GM18519 (cell line): ENCODE measurements around the gene SPIN1.
"Not testable (repeated sequence)": the region's sequence is repeated elsewhere in the genome, so short reads cannot be mapped to it uniquely, and the experiment has no call there.

Experiments used
- ATAC-seq: cut with Tn5 transposase; IDR thresholded peaks from one replicate; pipeline ENCODE4 v1.9.1; 2021; ENCODE audit warnings: mild to moderate bottlenecking, moderate library complexity; ENCODE audit not compliant: unreplicated experiment, low FRiP score

The SPIN1 gene

DNA sequence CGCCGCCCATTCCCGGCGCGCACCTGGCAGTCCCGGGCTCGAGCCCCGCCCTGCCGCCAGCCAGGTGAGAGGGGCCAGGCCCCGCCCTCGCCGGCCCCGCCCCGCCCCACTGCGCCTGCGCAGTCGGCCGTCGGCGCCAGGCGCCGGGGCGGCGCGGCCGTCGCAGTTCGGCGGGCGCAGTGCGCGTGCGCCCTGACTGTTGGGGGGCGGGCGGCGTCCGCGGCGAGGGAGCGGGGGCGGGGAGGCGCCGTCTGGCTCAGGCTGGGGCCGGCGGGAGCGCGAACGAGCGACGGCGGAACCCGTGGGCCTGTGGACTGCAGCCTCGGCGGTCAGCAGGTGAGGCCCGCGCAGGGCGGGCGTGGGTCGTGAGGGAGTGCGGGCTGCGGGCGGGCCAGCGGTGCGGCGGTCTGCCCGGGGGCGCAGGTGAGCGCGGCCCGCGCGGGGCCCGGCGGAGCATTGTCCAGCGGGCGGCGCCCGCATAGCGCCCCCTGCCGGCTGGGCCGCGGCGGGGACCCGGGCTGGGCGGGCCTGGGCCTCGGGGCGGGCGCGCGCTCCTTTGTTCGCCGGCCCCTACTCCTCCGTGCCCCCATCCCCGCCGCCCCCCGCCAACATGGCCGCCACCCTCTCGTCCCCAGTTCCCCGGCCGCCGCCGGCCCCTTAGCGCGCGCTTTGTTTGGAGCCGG, at the start of gene SPIN1:
Gene SPIN1, plus strand, starts transcription at position 242 of the 683 bp plus-strand sequence. CDS start 38,096 bp downstream, outside the sequence.
- ATAC-seq: peak; percentile 76

DNA sequence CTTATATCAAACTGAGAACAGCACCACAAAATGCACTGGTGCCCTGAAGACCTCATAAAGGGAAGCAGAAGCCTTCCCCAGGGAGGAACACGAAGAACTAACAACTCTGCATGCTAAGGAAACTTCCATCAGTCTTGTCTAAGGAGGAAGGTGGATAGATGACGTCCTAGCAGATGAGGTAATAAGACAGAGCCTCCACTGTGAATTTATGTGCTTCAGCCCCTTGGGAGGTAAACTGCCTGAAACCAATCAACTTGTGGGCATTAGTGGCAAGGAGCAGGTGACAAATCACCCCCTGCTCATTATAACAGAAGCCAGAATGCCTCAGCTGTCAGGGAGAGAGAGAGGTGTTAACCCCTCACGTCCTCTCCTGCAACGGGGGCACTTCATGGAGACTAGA, 48.9 kb upstream of the SPIN1 start:
- ATAC-seq: no peak

DNA sequence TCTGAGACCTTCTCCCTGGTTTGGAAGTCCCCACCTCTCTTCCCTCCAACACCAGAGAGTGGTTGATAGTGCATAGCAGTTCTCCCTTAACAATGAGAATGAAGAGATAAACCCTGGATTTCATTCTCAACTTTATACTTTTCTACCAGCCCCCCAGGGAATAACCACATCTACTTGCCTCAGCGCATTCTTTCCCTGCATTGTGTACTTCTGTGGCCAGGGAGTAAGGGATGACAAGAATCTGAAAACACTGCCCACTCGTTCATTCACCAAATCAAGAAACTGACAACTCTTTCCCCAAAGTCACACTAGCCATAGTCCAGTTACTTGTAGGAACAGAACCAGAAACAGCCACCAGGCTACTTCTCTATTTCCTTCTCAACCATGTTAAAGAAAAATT, 46.0 kb upstream of the SPIN1 start:
- no peak for ATAC-seq

DNA sequence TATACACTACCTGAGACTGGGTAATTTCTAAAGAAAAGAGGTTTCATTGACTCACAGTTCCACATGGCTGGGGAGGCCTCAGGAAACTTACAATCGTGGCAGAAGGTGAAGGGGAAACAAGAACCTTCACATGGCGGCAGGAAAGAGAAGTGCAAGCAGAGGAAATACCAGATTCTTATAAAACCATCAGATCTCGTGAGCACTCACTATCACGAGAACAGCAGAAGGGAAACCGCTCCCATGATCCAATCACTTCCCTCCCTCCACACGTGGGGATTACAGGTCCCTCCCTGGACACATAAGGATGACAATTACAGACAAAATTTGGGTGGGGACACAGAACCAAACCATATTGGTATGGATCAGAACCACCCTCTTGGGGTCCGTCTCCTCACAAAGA, 44.2 kb upstream of the SPIN1 start:
- ATAC-seq: no peak

DNA sequence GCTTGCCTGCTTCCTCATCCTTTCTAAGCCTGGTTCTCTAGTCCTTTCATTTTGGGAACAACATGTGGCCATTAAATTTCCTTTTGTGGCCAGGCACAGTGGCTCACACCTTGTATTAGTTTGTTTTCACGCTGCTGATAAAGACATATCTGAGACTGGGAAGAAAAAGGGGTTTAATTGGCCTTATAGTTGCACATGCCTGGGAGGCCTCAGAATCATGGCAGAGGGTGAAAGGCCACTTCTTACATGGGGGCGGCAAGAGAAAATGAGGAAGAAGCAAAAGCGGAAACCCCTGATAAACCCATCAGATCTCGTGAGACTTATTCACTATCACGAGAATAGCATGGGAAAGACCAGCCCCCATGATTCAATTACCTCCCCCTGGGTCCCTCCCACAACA, 37.9 kb upstream of the SPIN1 start:
- ATAC-seq: not testable (repeated sequence)

DNA sequence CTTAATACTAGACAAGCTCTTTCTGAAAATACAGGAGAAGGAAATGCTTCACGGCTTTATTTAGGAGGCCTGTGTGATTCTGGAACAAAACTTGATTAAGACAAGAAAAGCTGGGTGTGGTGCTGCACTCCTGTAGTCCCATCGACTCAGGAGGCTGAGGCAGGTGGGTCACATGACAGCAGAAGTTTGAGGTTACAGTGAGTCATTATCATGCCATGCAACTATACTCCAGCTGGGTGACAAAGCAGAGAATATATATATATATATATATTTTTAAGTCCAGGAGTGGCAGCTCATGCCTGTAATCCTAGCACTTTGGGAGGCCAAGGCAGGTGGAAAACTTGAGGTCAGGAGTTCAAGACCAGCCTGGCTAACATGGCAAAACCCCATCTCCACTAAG, 33.1 kb upstream of the SPIN1 start:
- no peak for ATAC-seq

DNA sequence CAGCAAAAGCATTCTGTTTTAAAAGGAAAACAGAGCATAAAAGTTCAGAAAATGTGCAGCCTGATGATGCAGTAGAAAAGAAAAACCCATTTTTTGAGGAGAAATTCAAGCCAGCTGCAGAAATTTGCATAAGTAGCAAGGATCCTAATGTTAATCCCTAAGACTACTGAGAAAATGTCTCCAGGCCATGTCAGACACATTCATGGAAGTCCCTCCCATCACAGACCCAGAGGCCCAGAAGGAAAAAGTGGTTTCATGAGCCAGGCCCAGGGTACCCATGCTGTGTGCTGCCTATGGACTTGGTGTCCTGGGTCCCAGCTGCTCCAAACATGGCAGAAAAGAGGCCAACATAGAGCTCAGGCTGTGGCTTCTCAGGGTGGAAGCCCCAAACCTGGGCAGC, 31.0 kb upstream of the SPIN1 start:
- ATAC-seq: not testable (repeated sequence)

DNA sequence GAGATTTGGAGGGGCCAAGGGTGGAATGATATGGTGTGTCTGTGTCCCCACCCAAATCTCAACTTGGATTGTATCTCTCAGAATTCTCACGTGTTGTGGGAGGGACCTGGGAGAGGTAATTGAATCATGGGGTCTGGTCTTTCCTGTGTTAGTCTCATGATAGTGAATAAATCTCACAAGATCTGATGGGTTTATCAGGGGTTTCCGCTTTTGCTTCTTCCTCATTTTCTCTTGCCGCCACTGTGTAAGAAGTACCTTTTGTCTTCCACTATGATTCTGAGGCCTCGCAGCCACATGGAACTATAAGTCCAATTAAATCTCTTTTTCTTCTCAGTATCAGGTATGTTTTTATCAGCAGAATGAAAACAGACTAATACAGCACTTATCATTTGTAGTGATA, 29.5 kb upstream of the SPIN1 start:
- no peak for ATAC-seq

DNA sequence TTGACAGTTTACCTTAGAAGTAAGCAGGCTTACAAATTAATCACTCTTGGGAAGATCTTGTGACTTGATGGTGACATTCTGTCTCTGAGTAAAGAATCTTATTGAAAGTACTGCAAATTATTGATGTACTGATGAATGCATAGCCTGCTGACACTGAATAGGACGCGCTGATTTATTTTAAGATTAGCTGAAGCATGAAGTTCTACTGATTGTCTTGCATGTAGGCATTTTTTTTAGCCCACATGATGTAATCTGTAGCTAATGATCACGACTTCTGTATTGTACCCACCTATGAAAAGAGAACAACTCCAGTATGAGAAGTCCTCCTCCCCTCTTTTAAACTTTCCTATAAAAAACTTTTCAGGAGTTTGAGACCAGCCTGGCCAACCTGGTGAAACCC, 28.3 kb upstream of the SPIN1 start:
- no peak for ATAC-seq

DNA sequence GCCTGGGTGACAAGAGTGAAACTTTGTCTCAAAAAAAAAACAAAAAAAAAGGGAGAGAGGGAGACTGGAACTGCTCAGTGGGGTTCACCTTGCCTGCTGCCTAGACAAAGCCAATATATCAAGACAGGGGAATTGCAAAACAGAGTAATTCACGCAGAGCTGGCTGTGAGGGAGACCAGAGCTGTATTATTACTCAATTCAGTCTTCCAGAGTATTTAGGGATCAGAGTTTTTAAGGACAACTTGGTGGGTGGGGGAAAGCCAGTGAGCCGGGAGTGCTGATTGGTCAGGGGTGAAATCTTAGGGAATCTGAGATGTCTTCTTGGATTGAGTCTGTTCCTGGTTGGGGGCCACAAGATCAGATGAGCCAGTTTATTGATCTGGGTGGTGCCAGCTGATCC, 25.6 kb upstream of the SPIN1 start:
- ATAC-seq: no peak

DNA sequence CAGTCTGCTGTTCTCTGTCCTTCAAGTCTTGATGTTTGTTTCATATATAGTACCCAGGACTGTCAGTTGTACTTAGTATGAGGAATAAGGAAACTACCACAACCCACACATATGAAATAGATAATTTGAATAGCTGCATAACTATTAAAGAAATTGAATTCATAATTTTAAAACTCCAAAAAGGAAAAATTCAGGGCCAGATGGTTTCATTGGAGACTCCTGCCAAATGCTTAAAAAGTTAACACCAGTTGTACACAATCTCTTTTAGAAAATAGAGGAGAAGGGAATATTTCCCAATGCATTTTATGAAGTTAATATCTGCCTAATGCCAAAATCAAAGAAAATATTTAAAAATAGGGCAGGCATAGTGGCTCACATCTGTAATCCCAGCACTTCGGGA, 24.6 kb upstream of the SPIN1 start:
- no peak for ATAC-seq

DNA sequence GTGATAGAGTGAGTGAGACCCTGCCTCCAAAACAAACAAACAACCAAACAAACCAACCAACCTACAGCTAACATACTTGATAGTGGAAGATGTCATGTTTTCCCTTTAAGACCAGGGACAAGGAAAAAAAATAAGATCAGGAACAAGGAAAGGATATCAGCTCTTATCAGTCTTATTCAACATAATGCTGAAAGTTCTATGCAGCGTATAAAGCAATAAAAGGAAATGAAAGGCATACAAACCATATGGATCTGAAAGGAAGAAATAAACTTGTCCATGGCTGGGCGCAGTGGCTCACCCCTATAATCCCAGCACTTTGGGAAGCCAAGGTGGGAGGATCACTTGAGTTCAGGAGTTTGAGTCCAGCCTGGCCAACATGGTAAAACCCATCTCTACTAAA, 23.5 kb upstream of the SPIN1 start:
- ATAC-seq: no peak

DNA sequence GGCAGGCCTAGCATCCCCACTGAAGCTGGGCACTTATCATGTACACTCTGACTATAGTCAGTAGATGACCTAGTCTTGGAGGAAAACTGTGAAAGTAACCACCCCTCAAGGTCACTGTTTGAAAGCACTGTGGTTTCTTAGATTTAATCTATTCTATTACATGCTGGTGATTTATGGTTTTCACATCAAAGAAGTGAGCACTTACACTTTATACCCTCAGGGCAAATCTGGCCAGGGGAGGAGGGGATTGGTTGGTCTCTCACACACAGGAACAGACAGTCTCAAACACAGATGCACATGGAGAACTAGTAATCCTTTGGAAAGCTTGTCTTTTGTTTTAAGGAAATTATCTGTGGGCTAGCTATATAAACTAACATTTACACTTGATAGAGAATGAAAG, 17.9 kb upstream of the SPIN1 start:
- ATAC-seq: no peak

DNA sequence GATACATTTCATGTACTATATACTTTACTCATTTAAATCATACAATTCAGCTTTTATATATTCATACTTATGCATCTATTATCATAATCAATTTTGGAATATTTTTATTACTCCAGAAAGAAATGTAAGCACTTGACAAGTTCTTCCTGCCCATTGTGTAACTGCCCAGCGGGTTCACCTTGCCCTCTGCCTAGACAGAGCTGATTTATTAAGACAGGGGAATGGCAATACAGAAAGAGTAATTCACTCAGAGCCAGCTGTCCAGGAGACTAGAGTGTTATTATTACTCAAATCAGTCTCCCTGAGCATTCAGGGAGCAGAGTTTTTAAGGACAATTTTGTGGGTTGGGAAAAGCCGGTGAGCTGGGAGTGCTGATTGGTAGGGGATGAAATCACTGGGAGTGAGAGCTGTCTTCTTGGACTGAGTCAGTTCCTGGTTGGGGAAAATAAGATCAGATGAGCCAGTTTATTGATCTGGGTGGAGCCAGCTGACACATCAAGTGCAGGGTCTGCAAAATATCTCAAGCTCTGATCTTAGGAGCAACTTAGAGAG, 16.1 kb upstream of the SPIN1 start:
- no peak for ATAC-seq

DNA sequence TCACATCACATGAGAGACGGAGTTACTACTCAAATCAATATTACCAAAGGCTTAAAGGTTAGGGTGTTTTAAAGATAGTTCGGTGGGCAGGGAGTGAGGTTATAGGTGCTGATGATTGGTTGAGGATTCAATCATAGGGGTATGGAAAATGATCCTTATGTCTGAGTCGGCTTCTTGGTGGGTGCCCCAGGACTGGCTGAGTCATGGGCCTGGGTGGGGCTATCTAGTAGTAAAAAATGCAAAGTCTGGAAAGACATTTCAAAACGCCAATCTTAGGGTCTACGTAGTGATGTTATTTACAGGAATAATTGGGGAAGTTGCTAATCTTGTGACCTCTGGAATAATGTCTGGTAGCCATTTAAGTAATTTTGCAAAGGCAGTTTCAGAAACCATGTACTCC, 15.2 kb upstream of the SPIN1 start:
- ATAC-seq: no peak

DNA sequence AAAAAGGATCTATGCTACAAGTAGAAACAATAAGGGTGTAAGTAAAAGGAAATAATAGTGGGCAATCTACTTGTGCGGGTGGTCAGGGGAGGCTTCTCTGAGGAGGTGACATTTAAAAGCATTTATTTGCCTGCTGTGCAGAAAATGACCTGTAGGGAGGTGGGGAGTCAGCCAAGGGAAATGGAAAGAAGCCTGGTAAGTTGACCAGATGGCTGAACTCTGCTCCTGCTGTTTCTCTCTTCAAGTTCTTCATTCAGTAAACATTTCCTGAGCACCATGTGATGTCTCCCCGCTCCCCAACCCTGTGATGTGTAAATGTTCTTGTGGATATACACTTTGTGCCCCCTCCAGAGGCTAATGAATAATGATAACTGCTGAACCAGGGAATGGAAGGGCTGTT, 9.9 kb upstream of the SPIN1 start:
- no peak for ATAC-seq

DNA sequence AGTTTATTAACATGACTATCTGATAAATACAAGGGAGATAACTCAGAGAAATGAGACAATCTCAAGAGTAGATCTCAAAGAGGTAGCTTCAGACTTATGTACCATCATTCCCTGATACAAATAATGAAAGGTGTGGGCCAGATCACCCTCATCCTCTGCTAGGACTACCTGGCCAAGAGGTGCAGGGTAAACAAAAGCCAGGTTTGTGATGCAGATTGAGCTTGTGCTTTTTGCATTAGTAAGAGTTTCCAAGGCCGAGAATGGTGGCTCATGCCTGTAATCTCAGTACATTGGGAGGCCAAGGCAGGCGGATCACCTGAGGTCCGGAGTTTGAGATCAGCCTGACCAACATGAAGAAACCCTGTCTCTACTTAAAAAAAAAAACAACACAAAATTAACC, 8.9 kb upstream of the SPIN1 start:
- no peak for ATAC-seq

DNA sequence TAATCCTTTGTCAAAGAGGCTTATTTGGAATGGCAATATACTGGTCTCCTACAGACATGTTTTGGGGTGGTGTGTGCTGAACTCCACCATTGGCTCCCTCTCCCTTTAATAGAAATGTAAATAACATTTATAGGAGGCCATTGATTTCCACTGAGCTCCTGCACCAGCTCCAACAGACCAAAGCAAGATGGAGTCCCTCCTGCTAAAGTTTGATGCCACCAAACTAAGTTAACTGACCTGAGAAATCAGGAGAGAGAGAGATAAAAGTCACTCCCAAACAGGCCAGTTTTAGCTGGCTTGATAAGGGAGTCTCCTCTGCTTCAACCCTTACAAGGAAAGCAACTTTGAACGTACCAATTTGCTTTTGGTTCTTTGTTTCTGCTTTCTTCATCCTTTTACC, 8.1 kb upstream of the SPIN1 start:
- ATAC-seq: no peak

DNA sequence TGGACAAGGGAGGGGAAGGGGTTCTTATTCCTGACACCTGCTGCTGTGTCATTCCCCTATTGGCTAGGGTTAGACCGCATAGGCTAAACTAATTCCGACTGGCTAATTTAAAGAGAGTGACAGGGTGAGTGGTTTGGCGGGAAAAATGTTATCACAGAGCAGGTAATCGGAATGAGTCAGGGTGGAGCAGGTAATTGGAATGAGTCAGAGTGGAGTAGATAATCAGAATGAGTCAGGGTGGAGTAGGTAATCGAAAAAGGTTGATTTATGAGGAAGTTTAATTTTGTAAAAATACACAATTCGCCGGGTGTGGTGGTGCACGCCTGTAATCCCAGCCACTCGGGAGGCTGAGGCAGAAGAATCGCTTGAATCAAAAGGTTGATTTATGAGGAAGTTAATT, 6.9 kb upstream of the SPIN1 start:
- not testable (repeated sequence) for ATAC-seq

DNA sequence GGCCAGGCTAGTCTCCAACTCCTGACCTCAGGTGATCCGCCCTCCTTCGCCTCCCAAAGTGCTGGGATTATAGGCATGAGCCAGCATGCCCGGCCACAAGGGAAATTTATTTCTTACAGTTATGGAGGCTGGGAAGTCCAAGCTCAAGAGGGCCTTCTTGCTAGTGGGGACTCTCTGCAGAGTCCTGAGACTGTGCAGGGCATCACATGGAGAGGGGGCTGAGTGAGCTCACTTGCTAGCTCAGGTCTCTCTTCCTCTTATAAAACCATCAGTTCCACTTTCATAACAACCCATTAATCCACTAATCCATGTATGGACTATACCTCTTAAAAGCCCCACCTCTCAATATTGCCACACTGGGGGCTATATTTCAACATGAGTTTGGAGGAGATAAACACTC, 5.1 kb upstream of the SPIN1 start:
- ATAC-seq: no peak

DNA sequence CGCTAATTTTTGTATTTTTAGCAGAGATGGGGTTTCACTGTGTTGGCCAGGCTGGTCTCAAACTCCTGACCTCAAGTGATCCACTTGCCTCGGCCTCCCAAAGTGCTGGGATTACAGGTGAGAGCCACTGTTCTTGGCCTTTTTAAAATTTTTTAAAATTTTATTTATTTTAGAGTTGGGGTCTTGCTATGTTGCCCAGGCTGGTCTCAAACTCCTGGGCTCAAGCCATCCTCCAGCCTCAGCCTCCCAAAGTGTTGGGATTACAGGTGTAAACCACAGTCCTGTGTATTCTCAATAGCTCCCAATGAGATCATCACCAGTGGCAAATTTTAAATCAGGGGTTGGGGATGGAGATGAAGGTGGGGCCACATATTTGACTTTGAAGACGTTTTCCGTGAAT, 2.1 kb upstream of the SPIN1 start:
- ATAC-seq: not testable (repeated sequence)

DNA sequence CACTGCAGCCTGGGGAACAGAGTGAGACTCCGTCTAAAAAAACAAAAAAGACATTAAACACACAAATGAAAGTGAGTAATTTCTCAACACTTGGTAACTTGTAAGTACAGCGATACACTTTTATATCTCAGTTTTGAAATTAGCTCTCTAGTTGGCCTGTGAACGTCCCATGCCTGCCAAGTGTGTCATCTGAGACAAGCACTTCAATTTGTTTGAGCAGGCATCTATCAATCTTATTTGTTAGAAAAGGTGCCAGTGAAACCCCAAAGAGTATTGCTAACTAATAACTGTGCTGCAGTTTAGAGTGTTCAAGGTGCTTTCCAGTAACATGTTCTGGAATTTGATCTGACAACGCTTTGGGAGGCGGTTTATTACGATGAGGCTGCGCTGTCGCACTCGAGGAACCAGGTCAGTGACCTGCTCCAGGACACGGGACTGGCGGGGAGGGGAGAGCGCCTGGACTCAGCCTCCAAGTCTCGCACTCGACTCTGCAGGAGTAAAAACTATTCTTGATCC, 1.1 kb upstream of the SPIN1 start:
- no peak for ATAC-seq
